HEK293 (cell line): ENCODE results near the gene BANF2.
"Not testable (repeated sequence)": the region's sequence is repeated elsewhere in the genome, so short reads cannot be mapped to it uniquely, and the experiment has no call there.

Experiments
- CTCF ChIA-PET: fragments of 350-600 bp; formaldehyde crosslinking; extraction: SDS; loops from one replicate; lab custom pipeline; 2021; ENCODE audit warnings: antibody characterized with exemption; lab: Yijun Ruan, JAX
- POLR2A ChIA-PET: fragments of 300-600 bp; formaldehyde crosslinking; extraction: SDS; loops from one replicate; lab custom pipeline; 2020; ENCODE audit warnings: antibody characterized with exemption, inconsistent platforms; lab: Yijun Ruan, JAX
- H3K27ac ChIP-seq: fragments of 200-500 bp; sonication (Bioruptor generic); 2 replicates; pipeline ENCODE4 v1.5.1; 2014; ENCODE audit warnings: low read depth, low read length, control low read depth, inconsistent platforms; ENCODE audit errors: extremely low read depth
- H3K36me3 ChIP-seq, 2 experiments: fragments of 200-500 bp in 1 of 2; sonication (Bioruptor generic) in 1 of 2; 1 replicate in 1 of 2; 2 replicates in 1 of 2; pipeline ENCODE4 v1.5.1; 2014 to 2017; ENCODE audit warnings: inconsistent platforms in 2 of 2, low read length in 2 of 2; ENCODE audit not compliant: control insufficient read depth in 2 of 2, insufficient read depth in 1 of 2
- H3K4me1 ChIP-seq: fragments of 200-500 bp; sonication (Bioruptor generic); 2 replicates; pipeline ENCODE4 v1.5.1; 2014; ENCODE audit warnings: mild to moderate bottlenecking, low read length, inconsistent platforms; ENCODE audit not compliant: control insufficient read depth, insufficient read depth
- H3K4me3 ChIP-seq: 2 replicates; pipeline ENCODE4 v1.5.1; 2011; ENCODE audit warnings: low read depth, mild to moderate bottlenecking, control low read depth, low read length, moderate library complexity
- H3K9me3 ChIP-seq: fragments of 200-500 bp; sonication (Bioruptor generic); 2 replicates; pipeline ENCODE4 v1.5.1; 2014; ENCODE audit warnings: low read depth, low read length, inconsistent platforms; ENCODE audit not compliant: control insufficient read depth, insufficient read depth
- KLF8 ChIP-seq: fragments of 450-650 bp; formaldehyde crosslinking; IDR thresholded peaks from 2 replicates; pipeline ENCODE4 v1.5.1; 2016; ENCODE audit warnings: missing biosample characterization, missing genetic modification characterization
- OSR2 ChIP-seq: fragments of 450-650 bp; formaldehyde crosslinking; IDR thresholded peaks from 2 replicates; pipeline ENCODE4 v1.5.1; 2016; ENCODE audit warnings: missing biosample characterization, missing genetic modification characterization
- PATZ1 ChIP-seq: fragments of 450-650 bp; formaldehyde crosslinking; IDR thresholded peaks from 2 replicates; pipeline ENCODE4 v1.5.1; 2016; ENCODE audit warnings: missing biosample characterization, missing genetic modification characterization
- PRDM1 ChIP-seq: fragments of 450-650 bp; formaldehyde crosslinking; IDR thresholded peaks from 2 replicates; pipeline ENCODE4; 2016; ENCODE audit warnings: missing biosample characterization, missing genetic modification characterization
- PRDM2 ChIP-seq: fragments of 450-650 bp; formaldehyde crosslinking; IDR thresholded peaks from 2 replicates; pipeline ENCODE4 v1.5.1; 2016; ENCODE audit warnings: missing biosample characterization, missing genetic modification characterization, borderline replicate concordance
- SALL2 ChIP-seq: fragments of 450-650 bp; formaldehyde crosslinking; IDR thresholded peaks from 2 replicates; pipeline ENCODE4 v1.5.0; 2017; ENCODE audit warnings: missing biosample characterization, mild to moderate bottlenecking, missing genetic modification characterization, borderline replicate concordance
- SCRT1 ChIP-seq: fragments of 450-650 bp; formaldehyde crosslinking; IDR thresholded peaks from 2 replicates; pipeline ENCODE4 v1.5.1; 2016; ENCODE audit warnings: missing biosample characterization, missing genetic modification characterization, borderline replicate concordance
- TRIM28 ChIP-seq: IDR thresholded peaks from 2 replicates; pipeline ENCODE4 v1.6.1; 2011; ENCODE audit warnings: low read length, control low read depth, borderline replicate concordance
- WT1 ChIP-seq: fragments of 450-650 bp; formaldehyde crosslinking; IDR thresholded peaks from 2 replicates; pipeline ENCODE4 v1.5.1; 2016; ENCODE audit warnings: missing biosample characterization, missing genetic modification characterization
- ZNF112 ChIP-seq: fragments of 450-650 bp; formaldehyde crosslinking; IDR thresholded peaks from 2 replicates; pipeline ENCODE4 v1.5.0; 2017; ENCODE audit warnings: missing biosample characterization, missing genetic modification characterization
- ZNF169 ChIP-seq: fragments of 450-650 bp; formaldehyde crosslinking; IDR thresholded peaks from 2 replicates; pipeline ENCODE4 v1.5.1; 2016; ENCODE audit warnings: missing biosample characterization, missing genetic modification characterization
- ZNF341 ChIP-seq: fragments of 450-650 bp; formaldehyde crosslinking; IDR thresholded peaks from 2 replicates; pipeline ENCODE4; 2016; ENCODE audit warnings: low read depth, missing biosample characterization, missing genetic modification characterization
- ZNF366 ChIP-seq: fragments of 450-650 bp; formaldehyde crosslinking; conservative IDR thresholded peaks from 2 replicates; pipeline ENCODE4 v1.5.1; 2016; ENCODE audit warnings: missing biosample characterization, missing genetic modification characterization
- ZNF391 ChIP-seq: fragments of 450-650 bp; formaldehyde crosslinking; IDR thresholded peaks from 2 replicates; pipeline ENCODE4 v1.5.1; 2016; ENCODE audit warnings: low read depth, missing biosample characterization, missing genetic modification characterization, borderline replicate concordance
- ZNF398 ChIP-seq: fragments of 450-650 bp; formaldehyde crosslinking; IDR thresholded peaks from 2 replicates; pipeline ENCODE4 v1.5.1; 2017; ENCODE audit warnings: missing biosample characterization, missing genetic modification characterization
- ZNF416 ChIP-seq: fragments of 450-650 bp; formaldehyde crosslinking; IDR thresholded peaks from 2 replicates; pipeline ENCODE4 v1.5.1; 2016; ENCODE audit warnings: missing biosample characterization, missing genetic modification characterization
- ZNF423 ChIP-seq: fragments of 450-650 bp; formaldehyde crosslinking; IDR thresholded peaks from 2 replicates; pipeline ENCODE4 v1.5.1; 2016; ENCODE audit warnings: missing biosample characterization, missing genetic modification characterization
- ZNF555 ChIP-seq: fragments of 450-650 bp; formaldehyde crosslinking; conservative IDR thresholded peaks from 2 replicates; pipeline ENCODE4 v1.5.1; 2017; ENCODE audit warnings: missing biosample characterization, mild to moderate bottlenecking, missing genetic modification characterization, inconsistent platforms
- ZNF561 ChIP-seq: fragments of 450-650 bp; IDR thresholded peaks from 2 replicates; pipeline ENCODE4 v1.5.1; 2018; ENCODE audit warnings: missing biosample characterization, missing genetic modification characterization, borderline replicate concordance
- ZNF621 ChIP-seq: fragments of 450-650 bp; formaldehyde crosslinking; IDR thresholded peaks from 2 replicates; pipeline ENCODE4 v1.5.1; 2017; ENCODE audit warnings: missing biosample characterization, missing genetic modification characterization
- ZNF76 ChIP-seq: fragments of 450-650 bp; formaldehyde crosslinking; IDR thresholded peaks from 2 replicates; pipeline ENCODE4; 2016; ENCODE audit warnings: low read depth, missing biosample characterization, missing genetic modification characterization, borderline replicate concordance
- TF ChIP-seq, protein P1 (sequence below): fragments of 450-650 bp; formaldehyde crosslinking; IDR thresholded peaks from 2 replicates; pipeline ENCODE4 v1.5.1; 2016; ENCODE audit warnings: missing biosample characterization, missing genetic modification characterization

Gene BANF2

DNA sequence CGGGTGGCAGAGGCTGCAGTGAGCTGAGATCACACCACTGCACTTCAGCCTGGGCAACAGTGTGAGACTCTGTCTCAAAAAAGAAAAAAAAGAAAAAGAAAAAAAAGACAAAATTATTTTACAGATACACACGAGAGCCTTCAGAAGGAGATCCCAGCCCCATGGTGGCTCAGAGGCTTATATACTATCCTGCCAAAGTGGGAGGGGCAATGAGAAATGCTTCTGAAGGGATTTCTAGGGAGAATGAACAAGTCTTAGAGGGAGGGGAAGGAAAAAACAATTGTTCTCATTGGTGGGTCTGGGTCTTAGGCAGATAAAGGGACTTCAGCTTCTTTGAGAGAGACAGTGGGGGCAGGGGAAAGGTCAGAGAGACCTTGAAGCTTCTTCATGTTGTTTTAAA, 76.8 kb downstream of the BANF2 start (continued):
- TF ChIP-seq ZNF621 (tag by site-specific recombination) (no peak), PRDM2 (tag by site-specific recombination) (no peak), ZNF391 (tag by site-specific recombination) (no peak), ZNF112 (tag by site-specific recombination) (no peak), ZNF555 (tag by site-specific recombination) (no peak), WT1 (tag by site-specific recombination) (no peak), ZNF341 (tag by site-specific recombination) (no peak), ZNF169 (tag by site-specific recombination) (no peak), PATZ1 (tag by site-specific recombination) (no peak), KLF8 (tag by site-specific recombination) (no peak)
- TF ChIP-seq, protein P1, sequence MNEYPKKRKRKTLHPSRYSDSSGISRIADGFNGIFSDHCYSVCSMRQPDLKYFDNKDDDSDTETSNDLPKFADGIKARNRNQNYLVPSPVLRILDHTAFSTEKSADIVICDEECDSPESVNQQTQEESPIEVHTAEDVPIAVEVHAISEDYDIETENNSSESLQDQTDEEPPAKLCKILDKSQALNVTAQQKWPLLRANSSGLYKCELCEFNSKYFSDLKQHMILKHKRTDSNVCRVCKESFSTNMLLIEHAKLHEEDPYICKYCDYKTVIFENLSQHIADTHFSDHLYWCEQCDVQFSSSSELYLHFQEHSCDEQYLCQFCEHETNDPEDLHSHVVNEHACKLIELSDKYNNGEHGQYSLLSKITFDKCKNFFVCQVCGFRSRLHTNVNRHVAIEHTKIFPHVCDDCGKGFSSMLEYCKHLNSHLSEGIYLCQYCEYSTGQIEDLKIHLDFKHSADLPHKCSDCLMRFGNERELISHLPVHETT (tag by site-specific recombination): no peak

GRCh38 chr20:17779011-17779410, 79.2 kb downstream of the BANF2 start:
- H3K27ac ChIP-seq, H3K4me3 ChIP-seq, POLR2A ChIA-PET, H3K4me1 ChIP-seq, H3K36me3 ChIP-seq, H3K9me3 ChIP-seq: not testable (repeated sequence)
- CTCF ChIA-PET: interaction anchor here (0.6 kb wide), 1 partner anchor 165 kb away, joined by 3 read pairs; no protein-coding TSS in a partner anchor

DNA sequence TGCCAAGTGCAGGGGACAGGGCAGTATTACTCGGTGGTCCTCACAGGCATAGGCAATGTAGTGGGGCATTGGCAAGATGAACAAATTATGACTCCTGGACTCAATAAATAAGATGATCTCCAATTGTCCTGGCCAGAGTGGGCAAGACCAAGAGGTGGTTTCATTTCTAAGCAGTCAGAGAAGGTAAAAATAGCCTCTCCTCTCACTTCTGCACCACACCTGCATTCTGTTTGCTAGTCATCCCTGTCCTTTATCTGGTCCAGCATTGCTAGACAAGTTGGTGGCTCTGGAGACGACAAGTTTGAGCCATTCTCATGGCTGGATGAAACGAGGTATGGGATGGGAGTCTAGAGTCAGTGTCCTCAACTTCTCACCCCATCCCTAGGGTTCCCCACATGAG, 83.0 kb downstream of the BANF2 start:
- POLR2A ChIA-PET: no interaction called here
- no peak overlapping the region for H3K4me3 ChIP-seq
- no peak overlapping the region for H3K27ac ChIP-seq
- H3K36me3 ChIP-seq: no peaks in the 10 kb centered on the region
- CTCF ChIA-PET: no interaction called here
- no peaks in the 10 kb centered on the region for H3K9me3 ChIP-seq
- H3K4me1 ChIP-seq: no peaks in the 10 kb centered on the region
- no peak for TF ChIP-seq ZNF561 (tag by site-specific recombination)
- no peak for TF ChIP-seq ZNF416 (tag by site-specific recombination)
- no peak for TF ChIP-seq ZNF398 (tag by site-specific recombination)
- TF ChIP-seq ZNF423 (tag by site-specific recombination): no peak
- TF ChIP-seq SALL2 (tag by site-specific recombination): no peak
- no peak for TF ChIP-seq PRDM1 (tag by site-specific recombination)
- TF ChIP-seq ZNF366 (tag by site-specific recombination): no peak
- TF ChIP-seq SCRT1 (tag by site-specific recombination): no peak
- no peak for TF ChIP-seq TRIM28
- TF ChIP-seq OSR2 (tag by site-specific recombination): no peak
- no peak for TF ChIP-seq ZNF76 (tag by site-specific recombination)
